HG03175 (cell line): ENCODE measurements around the gene IZUMO2.
"Not testable (repeated sequence)": the region's sequence is repeated elsewhere in the genome, so short reads cannot be mapped to it uniquely, and the experiment has no call there.

ENCODE experiments used
- ATAC-seq: cut with Tn5 transposase; IDR thresholded peaks from one replicate; pipeline ENCODE4 v1.9.1; 2021; ENCODE audit warnings: mild to moderate bottlenecking, moderate library complexity; ENCODE audit not compliant: unreplicated experiment

Gene IZUMO2

DNA sequence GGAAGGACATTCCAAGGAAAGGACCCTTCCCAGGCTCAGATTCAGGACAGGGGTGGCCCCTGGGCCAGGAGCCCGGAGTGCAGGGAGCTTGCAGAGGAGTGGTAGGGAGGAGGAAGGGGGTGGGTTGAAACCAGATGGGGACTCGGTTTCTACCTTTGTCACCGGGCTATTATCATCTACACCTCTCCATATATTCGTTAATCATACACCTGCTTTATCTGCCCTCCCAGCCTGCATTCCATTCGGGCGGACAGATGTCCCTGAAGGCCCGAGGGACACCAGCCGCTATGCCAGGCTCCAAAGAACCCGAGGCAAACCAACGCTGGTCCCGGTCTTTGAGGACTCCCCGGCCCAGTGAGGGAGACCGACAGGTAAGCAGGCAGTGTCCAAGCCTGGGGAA is 24.9 kb upstream of the IZUMO2 start:
- ATAC-seq = no peak

DNA sequence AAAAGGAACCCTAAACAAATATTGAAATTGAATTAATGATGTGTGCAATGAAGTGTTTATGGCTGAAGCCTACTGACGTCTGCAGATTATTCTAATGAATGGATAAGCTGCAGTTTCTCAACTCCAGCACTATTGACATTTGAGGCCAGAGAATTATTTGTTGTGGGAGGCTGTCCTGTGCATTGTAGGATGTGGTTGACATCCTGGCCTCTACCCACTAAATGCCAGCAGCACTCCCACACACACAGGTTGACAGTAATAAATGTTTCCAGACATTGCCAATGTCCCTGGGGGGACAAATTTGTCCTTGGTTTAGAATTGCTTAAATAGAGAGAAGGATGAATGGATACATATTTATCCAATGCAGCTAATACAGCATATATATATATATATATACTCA is 21.1 kb upstream of the IZUMO2 start:
- no peak for ATAC-seq

DNA sequence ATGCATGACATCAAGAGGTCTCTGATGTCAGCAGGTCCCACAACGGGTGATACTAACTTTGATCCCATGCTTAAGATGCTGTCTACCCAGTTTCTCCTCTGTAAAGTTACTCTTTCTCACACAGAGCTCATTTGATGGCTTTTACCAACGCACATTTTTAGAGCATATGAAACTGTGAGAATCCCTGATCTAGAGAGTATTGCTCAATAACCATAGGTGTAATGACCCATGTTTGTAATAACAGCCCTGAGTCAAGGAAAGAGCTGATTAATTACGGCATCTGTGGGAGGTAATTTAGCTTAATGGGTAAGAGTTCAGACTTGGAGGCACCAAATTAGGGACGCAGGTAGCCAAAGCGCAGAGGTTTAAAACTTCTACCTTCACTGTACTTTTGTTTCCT is 18.0 kb upstream of the IZUMO2 start:
- no peak for ATAC-seq

DNA sequence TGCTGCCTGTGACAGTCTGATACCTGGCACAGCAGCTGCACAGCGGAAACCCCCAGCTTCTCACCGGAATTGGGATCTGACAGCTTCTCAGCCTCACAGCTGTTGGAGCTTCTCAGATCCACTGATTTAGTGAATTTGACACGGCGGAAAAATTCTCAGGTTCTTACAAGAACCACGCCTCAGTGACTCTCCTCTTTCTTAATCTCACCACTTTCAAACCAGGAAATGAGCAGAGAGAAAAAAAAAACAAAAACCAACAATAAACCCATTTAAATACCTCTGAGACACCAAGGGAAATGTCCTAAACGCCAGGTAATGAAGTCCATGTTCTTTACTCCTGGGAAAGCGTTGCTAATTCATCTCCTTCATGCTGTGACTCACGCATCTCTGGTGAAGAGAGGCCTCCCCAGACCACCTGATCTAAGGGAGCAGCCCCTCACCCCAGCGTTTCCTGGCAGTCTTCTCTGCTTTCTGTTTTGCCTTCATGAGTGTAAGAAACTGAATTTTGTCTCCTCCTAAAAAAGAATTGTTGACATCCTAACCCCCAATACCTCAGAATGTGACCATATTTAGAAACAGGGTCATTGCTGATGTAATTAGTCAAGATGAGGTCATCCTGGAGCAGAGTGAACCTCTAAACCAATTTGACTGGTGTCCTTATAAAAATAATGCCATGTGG is 15.9 kb upstream of the IZUMO2 start:
- no peak for ATAC-seq

DNA sequence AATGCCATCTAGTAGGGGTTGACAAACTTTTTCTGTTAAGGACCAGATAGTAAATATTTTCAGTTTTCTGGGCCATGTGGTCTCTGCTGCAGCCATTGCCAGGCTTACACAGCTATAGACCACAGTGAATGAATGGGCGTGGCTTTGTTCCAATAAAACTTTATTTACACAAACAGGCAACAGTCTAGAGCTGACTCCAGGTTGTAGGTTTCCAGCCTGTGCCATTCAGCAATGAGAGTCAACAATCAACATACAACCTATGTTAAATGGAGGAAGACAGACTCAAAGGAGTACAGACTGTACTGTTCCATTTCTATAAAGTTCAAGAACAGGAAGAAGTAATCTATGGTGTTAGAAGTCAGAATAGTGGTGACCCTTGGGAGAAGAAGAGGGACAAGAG is 15.2 kb upstream of the IZUMO2 start:
- ATAC-seq = no peak

DNA sequence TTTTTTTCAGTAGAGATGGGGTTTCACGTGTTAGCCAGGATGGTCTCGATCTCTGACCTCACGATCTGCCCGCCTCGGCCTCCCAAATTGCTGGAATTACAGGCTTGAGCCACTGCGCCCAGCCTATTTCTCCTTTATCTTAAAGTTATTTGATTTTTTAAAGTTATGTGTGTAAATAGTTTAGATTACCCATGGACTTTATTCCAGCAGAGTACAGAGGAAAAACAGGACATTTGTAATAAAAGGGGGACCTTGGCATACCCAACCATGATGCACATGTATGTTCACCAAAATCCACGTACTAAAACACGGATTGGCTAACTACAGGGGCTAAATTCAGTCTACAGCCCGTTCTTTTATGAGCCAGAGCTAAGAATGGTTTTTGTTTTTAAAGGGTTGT is 13.7 kb upstream of the IZUMO2 start:
- ATAC-seq = no peak

DNA sequence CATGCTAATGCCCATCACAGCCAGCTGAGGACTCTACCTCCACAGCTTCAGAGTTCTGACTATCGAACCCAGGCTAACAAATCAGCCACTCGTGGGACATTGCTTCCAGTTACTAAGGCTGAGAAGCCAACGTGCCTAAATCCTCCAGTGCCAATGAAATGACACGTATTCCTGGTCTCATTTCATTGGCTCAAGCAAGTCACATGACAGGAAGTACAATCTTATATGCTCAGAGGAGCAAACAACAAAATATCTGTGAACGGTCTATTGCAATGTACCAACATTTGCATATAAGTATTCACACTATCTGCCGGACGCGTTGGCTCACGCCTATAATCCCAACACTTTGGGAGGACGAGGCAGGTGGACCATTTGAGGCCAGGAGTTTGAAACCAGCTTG is 12.8 kb upstream of the IZUMO2 start:
- no peak for ATAC-seq

DNA sequence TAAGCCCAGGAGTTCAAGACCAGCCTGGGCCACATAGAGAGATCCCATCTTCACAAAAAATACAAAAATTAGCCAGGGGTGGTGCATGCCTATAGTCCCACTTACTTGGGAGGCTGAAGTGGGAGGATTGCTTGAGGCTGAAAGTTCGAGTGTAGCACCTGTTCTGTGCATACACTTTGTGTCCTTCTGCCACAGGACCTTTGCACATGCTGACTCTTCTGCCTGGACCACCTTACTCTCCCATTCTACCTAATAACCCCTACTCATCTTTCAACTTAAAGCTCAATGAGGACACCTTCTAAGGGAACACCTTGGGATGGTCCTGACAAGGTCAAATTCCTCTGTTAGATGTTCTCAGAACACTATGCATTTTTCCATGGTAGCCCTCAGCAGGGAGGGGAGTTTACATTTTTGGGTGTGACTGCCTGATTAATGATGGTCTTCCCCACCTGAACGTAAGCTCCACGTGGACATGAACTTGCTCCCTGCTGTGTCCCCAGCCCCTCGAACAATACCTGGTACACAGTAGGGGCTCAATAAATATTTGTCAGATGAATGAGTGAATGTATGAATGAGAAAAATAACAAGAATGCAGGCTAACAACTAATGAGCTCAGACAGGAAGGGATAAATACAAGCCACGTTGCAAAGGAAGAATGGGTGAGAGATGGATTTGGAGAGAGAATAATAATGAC is 11.2 kb upstream of the IZUMO2 start:
- no peak for ATAC-seq

DNA sequence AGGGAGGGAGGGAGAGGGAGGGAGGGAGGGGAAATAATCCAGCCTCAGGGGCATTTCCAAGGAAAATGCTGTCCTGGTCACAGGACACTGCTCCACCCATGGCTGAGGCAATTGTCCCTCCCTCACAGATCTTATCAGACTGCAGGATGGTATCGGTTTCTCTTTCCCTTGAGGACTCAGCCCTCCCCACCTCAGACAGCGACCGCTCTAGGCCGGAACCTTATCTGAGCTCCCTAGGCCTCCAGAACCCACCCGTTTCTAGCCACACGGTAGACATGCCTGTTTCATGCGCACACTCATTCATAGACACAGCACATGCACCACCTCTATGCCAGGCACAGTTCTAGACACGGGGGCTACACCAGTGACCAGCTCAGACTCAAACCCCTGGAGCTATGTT is 10.0 kb upstream of the IZUMO2 start:
- ATAC-seq = no peak

DNA sequence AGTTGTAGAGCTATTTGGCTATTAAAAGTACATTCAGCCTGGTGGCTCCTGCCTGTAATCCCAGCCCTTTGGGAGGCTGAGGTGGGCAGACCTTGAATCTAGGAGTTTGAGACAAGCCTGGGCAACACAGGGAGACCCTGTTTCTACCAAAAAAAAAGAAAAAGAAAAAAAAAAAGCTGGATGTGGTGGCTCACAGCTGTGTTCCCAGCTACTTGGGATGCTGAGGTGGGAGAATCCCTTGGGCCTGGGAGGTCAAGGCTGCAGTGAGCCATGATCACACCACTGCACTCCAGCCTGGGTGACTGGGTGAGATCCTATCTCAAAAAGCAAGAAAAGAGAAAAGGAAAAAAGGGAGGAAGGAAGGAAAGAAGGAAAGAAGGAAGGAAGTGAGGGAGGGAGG is 9.6 kb upstream of the IZUMO2 start:
- ATAC-seq = no peak

DNA sequence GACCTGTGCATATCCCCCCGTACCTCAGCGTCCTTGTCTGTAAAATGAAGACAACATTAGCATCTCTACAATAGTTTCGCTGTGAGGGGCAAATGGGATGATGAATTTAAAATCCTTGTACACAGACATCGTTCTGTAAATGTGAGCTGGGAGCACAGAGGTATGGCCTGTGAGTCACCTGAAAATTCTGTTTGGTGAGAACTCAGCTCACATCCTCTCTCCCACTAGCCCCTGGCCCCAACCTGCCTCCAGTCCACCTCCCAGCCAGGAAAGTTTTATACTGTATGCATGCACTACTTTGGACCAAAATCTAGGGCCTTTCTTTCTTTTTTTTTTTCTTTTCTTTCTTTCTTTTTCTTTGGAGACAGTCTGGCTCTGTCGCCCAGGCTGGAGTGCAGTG is 8.7 kb upstream of the IZUMO2 start:
- ATAC-seq = no peak

DNA sequence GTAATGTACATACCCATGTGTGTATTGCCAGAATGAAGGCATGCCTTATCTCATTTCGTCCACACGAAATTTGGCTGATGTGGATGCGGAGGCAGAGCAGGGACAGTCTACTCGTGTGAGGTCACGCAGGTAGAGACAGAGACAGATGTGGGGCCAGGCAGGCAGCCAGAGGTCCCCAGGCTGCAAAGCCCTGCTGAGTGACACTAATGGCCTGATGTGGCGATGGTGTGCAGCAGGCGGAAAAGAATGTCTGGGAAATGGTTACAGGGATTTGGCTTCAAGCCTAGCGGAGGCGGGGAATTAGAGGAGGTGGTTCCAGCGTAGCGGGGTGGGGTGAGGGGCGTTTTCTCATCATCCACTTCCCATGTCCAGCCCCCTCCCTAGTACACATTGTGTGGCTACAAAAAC is 4.2 kb upstream of the IZUMO2 start:
- ATAC-seq = no peak

DNA sequence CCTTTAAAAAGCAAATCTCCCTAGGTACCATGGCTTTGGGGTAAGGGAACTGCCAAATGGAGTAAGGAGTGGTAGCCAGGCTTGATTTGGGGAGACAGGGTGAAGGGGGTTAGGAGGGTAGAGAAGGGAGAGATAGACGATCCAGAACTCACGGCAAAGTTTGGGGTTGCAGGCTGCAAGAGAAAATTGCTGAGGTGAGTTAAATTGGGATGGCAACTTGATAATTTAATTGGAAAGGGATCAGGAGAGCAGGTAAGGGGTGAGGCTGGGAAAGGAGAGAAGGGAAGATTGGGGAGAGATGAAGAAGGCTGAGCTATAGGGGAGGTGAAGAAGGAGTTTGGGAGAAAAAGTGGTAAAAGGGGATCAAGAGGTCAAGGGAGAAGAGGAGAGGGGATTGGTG is 4.0 kb downstream of the IZUMO2 start:
- ATAC-seq = no peak

DNA sequence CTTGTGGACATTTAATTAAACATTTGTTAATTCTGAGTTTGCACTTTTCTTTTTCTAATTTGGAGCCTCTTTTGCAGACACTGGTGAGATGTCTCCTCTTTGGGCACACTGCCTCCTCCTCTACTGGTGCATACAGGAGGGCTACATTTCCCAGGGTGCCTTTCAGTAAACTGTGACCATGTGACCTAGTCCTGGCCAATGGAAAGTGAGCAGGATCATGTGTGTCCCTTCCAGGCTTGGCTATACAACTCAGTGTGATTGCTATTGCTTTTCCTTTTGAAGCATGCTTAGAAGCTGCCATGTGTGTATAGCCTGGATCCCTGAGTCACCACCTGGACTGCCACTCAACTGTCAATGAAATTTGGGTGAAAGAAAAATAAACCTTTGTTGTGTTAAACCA is 4.5 kb downstream of the IZUMO2 start:
- ATAC-seq = no peak

DNA sequence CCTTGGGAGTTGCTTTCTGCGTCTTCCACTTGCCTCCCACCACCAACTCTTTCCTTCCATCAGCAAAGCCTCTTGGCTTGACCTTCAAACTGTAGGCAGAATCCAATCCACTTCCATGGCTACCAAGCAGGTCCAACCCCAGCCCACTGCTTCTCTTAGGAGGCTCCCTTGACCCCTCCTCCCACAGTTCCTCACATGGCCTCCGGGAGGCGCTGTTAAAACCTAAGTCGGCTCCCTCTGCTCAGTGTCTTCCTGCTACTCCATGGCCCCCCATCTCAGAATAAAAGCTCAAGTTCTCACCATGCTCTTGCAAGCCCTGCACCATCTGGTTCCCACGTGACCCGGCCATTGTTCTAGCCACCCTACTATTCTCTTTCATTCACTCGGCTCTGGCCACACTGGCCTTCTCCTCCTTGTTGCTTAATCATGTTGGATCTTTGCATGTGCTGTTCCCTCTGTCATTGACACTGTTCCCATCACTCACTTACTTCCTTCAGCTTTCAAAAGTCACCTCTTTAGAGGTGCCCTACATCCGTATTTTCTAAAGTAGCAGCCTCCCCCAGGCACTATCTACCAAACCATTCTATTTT is 7.5 kb downstream of the IZUMO2 start:
- no peak for ATAC-seq

DNA sequence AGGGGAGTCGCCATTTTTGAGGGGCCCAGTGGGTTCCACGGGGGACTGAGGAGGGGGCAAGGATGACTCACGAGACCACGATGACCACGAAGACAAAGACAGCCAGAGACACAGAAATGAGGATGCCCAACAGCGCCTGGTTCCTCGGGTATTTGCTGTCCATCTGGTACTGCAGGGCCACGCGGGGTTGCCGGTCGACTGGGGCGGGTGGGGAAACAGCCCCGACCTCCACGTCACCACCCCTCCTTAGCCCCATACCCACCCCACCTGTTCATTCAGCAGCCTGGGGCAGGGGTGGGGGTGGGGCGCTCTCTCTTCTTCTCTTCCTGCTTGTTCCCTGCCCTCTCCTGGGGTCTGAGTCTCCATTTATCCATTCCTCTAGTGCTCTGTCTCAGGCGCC is 8.6 kb downstream of the IZUMO2 start:
- no peak for ATAC-seq

DNA sequence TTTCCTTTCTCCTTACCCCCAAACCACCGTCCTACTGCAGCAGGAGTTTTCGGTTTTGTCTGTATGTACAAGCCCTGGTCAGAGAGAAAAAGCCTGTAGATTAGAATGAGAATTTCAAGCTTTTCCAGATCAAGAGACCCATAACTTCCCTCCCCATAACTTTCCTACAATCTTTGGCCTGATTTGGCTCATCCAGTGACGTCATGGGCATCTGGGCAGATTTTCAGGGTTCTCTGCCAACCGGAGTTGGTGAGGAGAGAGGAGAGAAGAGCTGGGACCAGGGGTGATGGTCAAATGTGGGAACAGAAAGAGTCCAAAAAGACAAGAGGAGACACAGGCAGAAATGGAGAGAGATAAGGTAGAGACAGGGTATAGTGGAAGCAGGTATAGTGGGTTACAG is 10.5 kb downstream of the IZUMO2 start:
- ATAC-seq = no peak

DNA sequence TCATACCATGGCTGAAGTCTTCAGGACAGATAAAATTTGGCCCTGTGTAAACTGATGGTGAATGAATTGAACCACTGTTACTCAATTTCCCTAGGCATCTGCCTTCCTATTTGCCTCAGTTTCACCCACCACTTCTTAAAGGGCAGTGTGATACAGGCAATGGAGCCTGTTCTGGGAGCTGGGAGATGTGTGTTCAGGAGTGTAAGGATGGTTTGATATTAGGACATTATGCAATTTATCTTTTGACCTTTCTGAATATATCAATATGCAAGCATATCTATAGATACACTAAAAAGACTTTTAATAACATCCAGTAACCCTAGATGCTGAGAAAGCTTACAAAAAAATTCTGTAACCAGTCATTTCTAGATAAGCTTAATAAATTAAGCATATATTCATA is 14.6 kb downstream of the IZUMO2 start:
- no peak for ATAC-seq

DNA sequence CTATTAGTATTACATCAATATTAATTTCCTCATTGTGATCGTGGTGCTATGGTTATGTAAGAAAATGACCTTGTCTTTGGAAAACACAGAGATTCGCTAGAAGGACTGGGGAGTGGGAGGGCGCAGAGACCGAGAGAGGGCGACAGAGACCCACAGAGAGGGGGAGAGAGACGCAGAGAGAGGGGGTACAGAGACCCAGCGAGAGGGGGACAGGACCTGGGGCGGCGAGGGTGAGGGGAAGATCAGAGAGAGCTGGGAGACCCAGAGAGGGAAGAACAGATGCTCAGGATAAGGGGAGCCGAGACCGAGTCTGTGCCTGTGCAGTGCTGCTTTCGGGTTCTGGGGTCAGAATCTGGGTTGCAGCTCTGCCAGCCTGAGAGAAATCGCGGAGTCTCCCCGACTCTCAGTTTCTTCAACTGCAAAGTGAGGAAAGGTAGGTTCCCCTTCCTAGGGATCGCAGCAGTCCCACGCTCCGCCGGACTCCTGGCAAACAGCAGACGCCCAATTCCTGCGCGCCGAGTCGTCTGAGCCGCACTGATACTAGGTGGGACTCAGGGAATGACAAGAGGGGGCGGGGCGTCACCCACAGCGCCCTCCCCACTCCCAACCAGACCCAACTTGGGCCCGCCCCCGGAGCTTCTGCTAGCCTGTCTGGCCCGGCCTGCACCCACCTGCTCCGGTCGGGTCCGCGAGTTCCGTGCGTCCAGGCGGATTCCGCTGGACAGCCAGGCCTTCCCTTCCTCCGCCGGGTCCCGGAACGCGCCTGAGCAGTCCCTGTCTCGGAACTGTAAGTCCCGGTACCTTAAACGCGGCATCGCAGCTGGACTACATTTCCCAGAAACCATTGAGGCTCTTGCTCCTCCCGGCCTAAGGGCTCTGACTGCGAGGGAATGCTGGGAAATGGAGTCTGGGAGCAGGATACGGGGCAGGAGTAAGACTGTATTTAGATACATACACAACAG is 15.3 kb downstream of the IZUMO2 start:
- ATAC-seq = no peak

DNA sequence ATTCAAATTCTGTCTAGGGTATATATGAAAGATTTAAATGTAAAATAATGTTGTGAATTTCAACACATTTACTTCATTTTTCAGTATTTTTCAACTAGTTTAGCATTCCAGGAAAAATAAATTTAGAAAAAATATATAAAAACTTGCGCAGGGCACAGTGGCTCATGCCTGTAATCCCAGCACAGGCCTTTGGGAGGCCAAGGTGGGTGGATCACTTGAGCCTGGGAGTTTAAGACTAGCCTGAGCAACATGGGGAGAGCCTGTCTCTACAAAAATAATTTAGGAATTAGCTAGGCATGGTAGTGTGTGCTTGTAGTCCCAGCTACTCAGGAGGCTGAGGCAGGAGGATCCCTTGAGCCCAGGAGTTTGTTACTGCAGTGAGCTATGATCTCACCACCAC is 21.2 kb downstream of the IZUMO2 start:
- ATAC-seq = not testable (repeated sequence)

DNA sequence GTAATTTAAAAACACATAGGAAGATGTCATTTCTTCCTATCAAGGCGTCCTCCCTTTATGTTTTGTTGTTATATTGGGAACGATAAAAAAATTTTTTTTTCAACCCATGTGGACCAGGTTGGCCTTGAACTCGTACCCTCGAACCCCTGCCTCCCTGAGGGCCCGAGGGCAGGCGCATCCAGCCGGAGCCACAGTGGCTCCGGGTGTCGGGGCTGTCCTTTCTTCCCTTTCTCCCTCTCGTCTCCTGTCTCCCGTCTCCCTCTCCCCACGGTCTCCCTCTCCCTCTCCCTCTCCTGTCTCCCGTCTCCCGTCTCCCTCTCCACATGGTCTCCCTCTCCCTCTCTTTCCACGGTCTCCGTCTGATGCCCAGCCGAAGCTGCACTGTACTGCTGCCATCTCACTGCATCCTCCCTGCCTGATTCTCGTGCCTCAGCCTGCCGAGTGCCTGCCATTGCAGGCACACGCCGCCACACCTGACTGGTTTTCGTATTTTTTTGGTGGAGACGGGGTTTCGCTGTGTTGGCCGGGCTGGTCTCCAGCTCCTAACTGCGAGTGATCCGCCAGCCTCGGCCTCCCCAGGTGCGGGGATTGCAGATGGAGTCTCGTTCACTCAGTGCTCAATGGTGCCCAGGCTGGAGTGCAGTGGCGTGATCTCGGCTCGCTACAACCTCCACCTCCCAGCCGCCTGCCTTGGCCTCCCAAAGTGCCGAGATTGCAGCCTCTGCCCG is 22.8 kb downstream of the IZUMO2 start:
- not testable (repeated sequence) for ATAC-seq
